DND-41 (cell line): Measurements from ENCODE around the gene ALPL.

ENCODE experiments used
- EZH2 ChIP-seq: IDR thresholded peaks from 3 replicates; pipeline ENCODE4 v1.6.1; 2012; ENCODE audit warnings: borderline replicate concordance, low read depth, mild to moderate bottlenecking, moderate library complexity, low read length, inconsistent platforms; ENCODE audit not compliant: severe bottlenecking
- TF ChIP-seq, protein P1 (sequence below): IDR thresholded peaks from 2 replicates; pipeline ENCODE4 v1.5.1; 2012; ENCODE audit warnings: borderline replicate concordance, low read length, moderate library complexity, mild to moderate bottlenecking; ENCODE audit not compliant: poor library complexity, severe bottlenecking; ENCODE audit errors: extremely low read depth

DNA sequence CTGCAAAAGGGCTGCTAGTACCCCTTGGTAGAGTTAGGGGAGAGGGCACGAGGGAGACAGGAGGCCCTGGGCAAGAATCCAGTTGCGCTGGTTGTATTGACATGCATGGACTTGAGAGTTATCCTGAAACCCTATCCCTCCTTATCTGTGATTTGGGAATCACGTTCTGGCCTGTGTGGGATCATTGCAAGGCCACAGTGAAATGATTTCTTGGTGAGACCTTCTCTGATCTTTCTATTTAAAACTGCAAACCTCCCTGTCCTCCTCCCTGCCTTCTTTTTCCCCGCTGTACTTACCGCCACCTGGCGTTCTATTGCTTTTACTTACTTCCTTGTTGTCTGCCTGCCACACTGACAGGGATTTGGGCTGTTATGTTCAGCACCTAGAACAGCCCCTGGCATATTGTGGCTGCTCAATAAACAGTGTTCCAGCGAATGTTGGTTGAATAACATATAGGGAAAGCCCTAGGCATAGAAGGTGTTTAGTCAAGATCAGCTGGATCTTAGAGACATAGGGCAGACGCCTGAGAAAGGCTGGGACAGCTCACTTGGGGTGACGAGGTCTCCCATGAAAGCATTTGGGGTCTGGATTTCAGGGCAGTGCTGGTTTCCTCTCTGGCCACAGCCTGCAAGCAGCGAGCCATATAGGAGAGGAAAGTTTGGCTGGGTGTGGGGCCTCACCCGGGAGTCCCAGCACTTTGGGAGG lies 25.6 kb downstream of the ALPL start:
- TF ChIP-seq, protein P1, sequence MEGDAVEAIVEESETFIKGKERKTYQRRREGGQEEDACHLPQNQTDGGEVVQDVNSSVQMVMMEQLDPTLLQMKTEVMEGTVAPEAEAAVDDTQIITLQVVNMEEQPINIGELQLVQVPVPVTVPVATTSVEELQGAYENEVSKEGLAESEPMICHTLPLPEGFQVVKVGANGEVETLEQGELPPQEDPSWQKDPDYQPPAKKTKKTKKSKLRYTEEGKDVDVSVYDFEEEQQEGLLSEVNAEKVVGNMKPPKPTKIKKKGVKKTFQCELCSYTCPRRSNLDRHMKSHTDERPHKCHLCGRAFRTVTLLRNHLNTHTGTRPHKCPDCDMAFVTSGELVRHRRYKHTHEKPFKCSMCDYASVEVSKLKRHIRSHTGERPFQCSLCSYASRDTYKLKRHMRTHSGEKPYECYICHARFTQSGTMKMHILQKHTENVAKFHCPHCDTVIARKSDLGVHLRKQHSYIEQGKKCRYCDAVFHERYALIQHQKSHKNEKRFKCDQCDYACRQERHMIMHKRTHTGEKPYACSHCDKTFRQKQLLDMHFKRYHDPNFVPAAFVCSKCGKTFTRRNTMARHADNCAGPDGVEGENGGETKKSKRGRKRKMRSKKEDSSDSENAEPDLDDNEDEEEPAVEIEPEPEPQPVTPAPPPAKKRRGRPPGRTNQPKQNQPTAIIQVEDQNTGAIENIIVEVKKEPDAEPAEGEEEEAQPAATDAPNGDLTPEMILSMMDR: peak; percentile 68
- TF ChIP-seq EZH2: no peak
